Measurements from ENCODE around the gene HOXD8. TPM values are rescaled to one million over a fixed set of nuclear protein-coding genes. Genes with fewer than 3 reads are reported as not detected.

HOXD8 gene
- total RNA-seq, 1 donor from 2014 or later: not detected

- Histone ChIP-seq H3K4me1 (peaks cover 7% of the 10 kb centered on the region), H3K27ac (no peak overlapping the region), H2AFZ (replicated peaks) (no peak overlapping the region), H4K20me1 (ENCODE audit: low read depth) (peaks cover 92% of the 10 kb centered on the region), H3F3A (ENCODE audit: low read depth) (peaks cover 3% of the 10 kb centered on the region), H3K4me3 (peak overlapping the region; percentile 41), H3K79me2 (ENCODE audit: low read depth) (no peaks in the 10 kb centered on the region), H3K9me3 (ENCODE audit: low read depth) (no peaks in the 10 kb centered on the region), H3K9ac (no peak overlapping the region), H3K4me2 (peak overlapping the region; percentile 79), H3K27me3 (peaks cover 100% of the 10 kb centered on the region), H3K36me3 (no peaks in the 10 kb centered on the region)
- TF ChIP-seq EZH2 (IDR thresholded peaks at IDR 0.05) (no peak), CTCF (IDR thresholded peaks at IDR 0.05) (no peak), EZH2phosphoT487 (IDR thresholded peaks at IDR 0.05) (no peak)
- no peaks in the 10 kb centered on the region for H3K36me3 Mint-ChIP-seq
- H3K9me3 Mint-ChIP-seq: peaks cover 6% of the 10 kb centered on the region
- no peak for DNase-seq (ENCODE audit: low spot score)
- peaks cover 96% of the 10 kb centered on the region for H3K27me3 Mint-ChIP-seq (ENCODE audit: insufficient read depth, low read depth)
- H3K27ac Mint-ChIP-seq: no peak overlapping the region
- H3K4me3 Mint-ChIP-seq: peak overlapping the region; percentile 82
- peaks cover 12% of the 10 kb centered on the region for H3K4me1 Mint-ChIP-seq
These were observed 42.0 kb upstream of the HOXD8 start for GRCh38 chr2:176087330-176088047.

- Histone ChIP-seq H3K27ac (no peak overlapping the region), H4K20me1 (ENCODE audit: low read depth) (peaks cover 87% of the 10 kb centered on the region), H3K79me2 (ENCODE audit: low read depth) (no peaks in the 10 kb centered on the region), H3K9me3 (ENCODE audit: low read depth) (no peaks in the 10 kb centered on the region), H2AFZ (replicated peaks) (peak overlapping the region; percentile 89), H3K4me1 (peaks cover under 1% of the 10 kb centered on the region), H3K27me3 (peaks cover 100% of the 10 kb centered on the region), H3K4me3 (peak overlapping the region; percentile 41), H3K9ac (no peak overlapping the region), H3K4me2 (peak overlapping the region; percentile 79), H3F3A (ENCODE audit: low read depth) (no peaks in the 10 kb centered on the region), H3K36me3 (no peaks in the 10 kb centered on the region)
- peak overlapping the region; percentile 82 for H3K4me3 Mint-ChIP-seq
- H3K36me3 Mint-ChIP-seq: no peaks in the 10 kb centered on the region
- H3K27ac Mint-ChIP-seq: no peak overlapping the region
- peaks cover 6% of the 10 kb centered on the region for H3K9me3 Mint-ChIP-seq
- DNase-seq (ENCODE audit: low spot score): peak; percentile 76
- TF ChIP-seq EZH2 (IDR thresholded peaks at IDR 0.05) (peak; percentile 95), EZH2phosphoT487 (IDR thresholded peaks at IDR 0.05) (peak; percentile 94), CTCF (IDR thresholded peaks at IDR 0.05) (peak; percentile 71)
- H3K4me1 Mint-ChIP-seq: peaks cover 8% of the 10 kb centered on the region
- peaks cover 90% of the 10 kb centered on the region for H3K27me3 Mint-ChIP-seq (ENCODE audit: insufficient read depth, low read depth)
These were observed 41.2 kb upstream of the HOXD8 start for GRCh38 chr2:176088048-176088936.

GRCh38 chr2:176088937-176089842 is 40.3 kb upstream of the HOXD8 start:
- Histone ChIP-seq H3K9me3 (ENCODE audit: low read depth) (no peaks in the 10 kb centered on the region), H3K27me3 (peaks cover 100% of the 10 kb centered on the region), H3K27ac (no peak overlapping the region), H3K79me2 (ENCODE audit: low read depth) (no peaks in the 10 kb centered on the region), H3K4me1 (no peaks in the 10 kb centered on the region), H3K4me3 (no peak overlapping the region), H4K20me1 (ENCODE audit: low read depth) (peaks cover 87% of the 10 kb centered on the region), H2AFZ (replicated peaks) (no peak overlapping the region), H3F3A (ENCODE audit: low read depth) (no peaks in the 10 kb centered on the region), H3K9ac (no peak overlapping the region), H3K4me2 (no peak overlapping the region), H3K36me3 (no peaks in the 10 kb centered on the region)
- H3K36me3 Mint-ChIP-seq: no peaks in the 10 kb centered on the region
- no peak overlapping the region for H3K27ac Mint-ChIP-seq
- no peak for DNase-seq (ENCODE audit: low spot score)
- no peak overlapping the region for H3K4me3 Mint-ChIP-seq
- TF ChIP-seq EZH2 (IDR thresholded peaks at IDR 0.05) (no peak), EZH2phosphoT487 (IDR thresholded peaks at IDR 0.05) (no peak), CTCF (IDR thresholded peaks at IDR 0.05) (no peak)
- peaks cover 6% of the 10 kb centered on the region for H3K9me3 Mint-ChIP-seq
- peaks cover 90% of the 10 kb centered on the region for H3K27me3 Mint-ChIP-seq (ENCODE audit: insufficient read depth, low read depth)
- H3K4me1 Mint-ChIP-seq: peaks cover 6% of the 10 kb centered on the region

Measured in neural progenitor cell (in vitro differentiated cells).